Immature natural killer cell (primary cell): ENCODE results near the gene RTP4. TPM values are rescaled to one million over a fixed set of nuclear protein-coding genes. Genes with fewer than 3 reads are reported as not detected.

ENCODE experiments used
- DNase-seq, 3 donors: peaks; one replicate each; pipeline ENCODE4 v3.0.0; 2022; ENCODE audit warnings: mixed read lengths in 1 of 3
- H3K27ac Mint-ChIP-seq, 6 donors: one replicate each; pipeline ENCODE4 v1.8.0; 2020; ENCODE audit warnings: mixed read lengths in 6 of 6, mild to moderate bottlenecking in 5 of 6, inconsistent platforms in 4 of 6, moderate library complexity in 3 of 6
- H3K27me3 Mint-ChIP-seq, 3 donors: one replicate each; pipeline ENCODE4 v1.8.0; 2020 to 2021; ENCODE audit warnings: low read depth in 3 of 3, mild to moderate bottlenecking in 3 of 3, mixed read lengths in 3 of 3, moderate library complexity in 3 of 3, inconsistent platforms in 1 of 3
- H3K36me3 Mint-ChIP-seq, 3 donors: one replicate each; pipeline ENCODE4 v1.8.0; 2020; ENCODE audit warnings: mixed read lengths in 3 of 3, inconsistent platforms in 2 of 3, mild to moderate bottlenecking in 2 of 3
- H3K4me1 Mint-ChIP-seq, 2 donors: one replicate each; pipeline ENCODE4 v1.8.0; 2020; ENCODE audit warnings: inconsistent platforms in 2 of 2, mild to moderate bottlenecking in 2 of 2, mixed read lengths in 2 of 2, moderate library complexity in 1 of 2
- H3K4me3 Mint-ChIP-seq, 5 donors: one replicate each; pipeline ENCODE4 v1.8.0; 2020; ENCODE audit warnings: mild to moderate bottlenecking in 5 of 5, mixed read lengths in 5 of 5, inconsistent platforms in 3 of 5, moderate library complexity in 3 of 5
- H3K9me3 Mint-ChIP-seq, 6 donors: one replicate each; pipeline ENCODE4 v1.8.0; 2020; ENCODE audit warnings: mild to moderate bottlenecking in 6 of 6, mixed read lengths in 6 of 6, inconsistent platforms in 4 of 6, moderate library complexity in 3 of 6
- polyA plus RNA-seq, 3 donors: library from polyadenylated mRNA; unstranded; fragments of 300-500 nt; fragmentation: Illumina TruSeq; gene quantifications; one replicate each; pipeline ENCODE4 v1.2.3, GENCODE V29; 2021

RTP4 gene
- polyA plus RNA-seq, 3 donors from 2014 or later = 3.7 to 17.3 (median 8.8) TPM

DNA sequence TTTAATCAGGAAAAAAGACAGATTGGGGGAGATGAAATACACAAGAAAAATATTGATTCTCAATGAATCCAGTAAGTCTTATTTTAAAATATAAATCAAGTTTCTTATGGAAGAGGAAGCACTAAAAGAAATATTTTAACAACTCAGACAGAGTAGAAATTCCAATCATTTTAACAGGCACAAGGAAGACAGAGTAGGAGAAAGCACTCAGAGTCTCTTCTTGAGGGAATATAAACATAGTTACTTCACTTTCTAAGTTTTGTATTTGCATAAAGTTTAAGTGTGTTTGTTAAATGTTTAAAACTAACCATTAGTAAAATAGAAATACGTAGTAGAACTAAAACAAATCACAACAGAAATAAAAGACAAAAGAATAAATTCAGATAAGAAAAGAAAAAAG is 24.5 kb upstream of the RTP4 start:
- no peaks in the 10 kb centered on the region for H3K36me3 Mint-ChIP-seq
- H3K9me3 Mint-ChIP-seq = no peaks in the 10 kb centered on the region
- no peak for DNase-seq
- no peaks in the 10 kb centered on the region for H3K4me1 Mint-ChIP-seq
- peaks cover 3 to 12% (median 7%) of the 10 kb centered on the region in 3 donors for H3K27me3 Mint-ChIP-seq
- no peak overlapping the region for H3K27ac Mint-ChIP-seq
- no peak overlapping the region for H3K4me3 Mint-ChIP-seq

DNA sequence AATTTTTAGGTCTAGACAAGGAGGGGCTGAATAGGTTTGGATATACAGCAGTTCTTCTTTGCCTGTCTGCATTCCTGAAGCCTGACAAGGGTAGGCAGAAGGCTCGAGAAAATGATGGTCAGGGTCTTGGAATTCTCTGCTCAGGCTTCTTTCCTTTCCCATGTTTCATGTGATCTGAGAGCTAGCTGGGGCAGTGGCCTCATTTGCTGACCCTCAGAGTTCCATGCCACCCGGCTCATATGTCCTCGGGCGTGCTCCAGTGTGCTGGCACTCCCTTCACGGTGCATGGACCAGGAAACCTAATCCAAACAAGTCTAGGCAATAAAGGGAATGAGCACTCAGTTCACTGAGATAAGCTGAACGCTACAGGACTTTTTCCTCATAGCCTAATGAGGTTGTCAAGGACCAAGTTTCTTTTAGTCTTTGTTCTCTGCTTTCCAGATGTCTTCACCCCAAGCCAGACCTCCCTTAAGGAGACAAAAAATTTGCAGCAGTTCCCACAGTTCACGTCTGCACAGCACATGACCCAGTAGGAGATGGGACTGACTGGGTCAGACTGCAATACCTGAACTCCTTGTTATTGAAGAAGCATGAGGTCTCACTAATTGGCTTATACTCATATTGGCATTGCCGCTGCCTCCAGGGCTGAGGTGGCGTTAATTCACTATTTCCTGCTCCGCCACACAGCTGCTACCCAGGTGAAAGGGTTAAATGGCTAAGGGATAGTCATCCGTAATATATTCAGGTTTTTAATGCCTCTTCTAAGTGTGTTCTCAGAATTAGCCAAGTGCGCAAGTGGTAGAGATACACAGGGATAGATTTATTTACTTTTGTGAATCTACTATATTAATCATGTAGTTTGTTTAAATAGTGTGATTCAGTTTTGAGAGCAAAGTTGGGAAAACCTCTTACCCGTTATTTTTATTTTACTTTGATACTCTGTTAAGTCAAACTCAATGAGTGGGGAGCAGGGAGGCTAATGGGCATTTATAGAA is 15.3 kb upstream of the RTP4 start:
- Mint-ChIP-seq H3K27me3 (peaks cover 2 to 4% (median 3%) of the 10 kb centered on the region in 3 donors), H3K36me3 (no peaks in the 10 kb centered on the region), H3K27ac (no peak overlapping the region), H3K4me3 (no peak overlapping the region), H3K9me3 (no peaks in the 10 kb centered on the region), H3K4me1 (no peaks in the 10 kb centered on the region)
- no peak for DNase-seq

DNA sequence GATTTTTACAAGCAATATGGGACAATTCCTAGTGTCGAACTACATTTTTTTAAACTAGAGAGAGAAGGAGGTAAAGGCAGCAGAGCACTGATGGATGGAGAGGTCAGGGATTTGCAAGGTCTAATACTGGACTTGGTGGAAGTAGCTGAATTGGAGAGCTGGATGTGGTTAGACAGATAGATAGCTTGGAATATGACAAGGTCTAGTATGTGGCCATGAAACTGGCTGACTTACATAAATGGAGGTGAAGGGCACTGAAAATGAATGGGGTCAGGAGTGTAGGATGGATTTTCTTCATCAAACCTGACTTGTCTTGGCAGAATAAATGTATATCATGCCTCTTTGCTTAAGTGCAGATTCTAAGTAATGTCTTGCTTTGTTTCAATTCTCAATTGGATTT is 10.1 kb upstream of the RTP4 start:
- no peaks in the 10 kb centered on the region for H3K9me3 Mint-ChIP-seq
- no peak for DNase-seq
- no peak overlapping the region for H3K4me3 Mint-ChIP-seq
- H3K4me1 Mint-ChIP-seq = no peaks in the 10 kb centered on the region
- no peaks in the 10 kb centered on the region for H3K36me3 Mint-ChIP-seq
- peaks cover 0 to 2% (median 1%) of the 10 kb centered on the region in 3 donors for H3K27me3 Mint-ChIP-seq
- H3K27ac Mint-ChIP-seq = no peak overlapping the region

DNA sequence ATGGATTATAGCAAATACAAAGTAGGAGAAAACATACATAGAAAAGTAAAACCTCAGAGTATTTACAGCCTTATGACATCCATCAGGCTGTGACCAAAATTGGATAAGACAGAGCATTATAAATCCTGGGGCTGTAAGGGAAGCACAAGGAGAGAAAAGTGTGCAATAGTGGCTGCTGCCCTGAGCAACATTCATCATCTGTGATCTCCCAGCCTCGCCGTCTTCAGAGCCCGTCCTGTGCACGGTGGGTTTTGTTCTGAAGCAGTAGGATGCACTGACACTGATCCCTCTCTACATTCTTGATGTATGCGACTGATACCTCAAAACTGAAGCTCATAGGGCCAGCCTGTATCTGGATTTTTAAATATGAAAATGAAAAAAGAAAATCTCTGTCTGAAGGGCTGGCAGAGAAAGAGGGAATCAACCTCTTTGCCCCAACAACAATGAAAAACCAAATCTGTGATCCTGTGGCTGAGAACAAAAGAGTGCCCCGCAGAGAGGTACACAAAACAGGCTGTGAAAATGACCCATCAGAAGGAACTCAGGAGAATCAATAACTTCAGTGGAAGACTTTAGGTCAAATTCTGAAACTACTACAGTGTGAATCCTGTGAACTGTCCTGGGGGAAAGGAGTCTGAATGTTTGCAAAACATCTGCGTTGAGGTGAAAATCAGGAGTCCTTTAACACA is 8.2 kb upstream of the RTP4 start:
- Mint-ChIP-seq H3K4me1 (no peaks in the 10 kb centered on the region), H3K36me3 (no peaks in the 10 kb centered on the region), H3K4me3 (no peak overlapping the region)

DNA sequence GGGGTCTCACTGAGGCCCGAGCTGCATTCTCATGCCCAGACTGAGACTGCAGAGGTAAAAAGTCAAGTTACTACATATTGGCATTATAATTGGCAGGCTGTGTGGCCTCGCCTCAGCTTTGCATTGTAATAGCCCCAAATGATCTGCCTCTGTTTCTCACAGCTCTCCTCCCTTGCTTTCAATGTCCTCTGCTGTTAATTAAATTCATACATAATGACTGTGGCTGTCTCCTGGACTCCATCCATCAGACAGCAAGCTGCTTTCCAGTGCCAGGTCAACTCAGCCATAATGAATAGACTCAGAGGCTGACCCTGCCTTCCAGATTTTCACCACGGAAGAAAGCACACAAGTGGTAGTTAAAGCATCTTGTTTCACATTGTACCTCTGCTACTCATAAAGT is 7.6 kb upstream of the RTP4 start:
- peaks cover 0 to 2% (median 0%) of the 10 kb centered on the region in 3 donors for H3K27me3 Mint-ChIP-seq
- H3K4me1 Mint-ChIP-seq = no peaks in the 10 kb centered on the region
- H3K9me3 Mint-ChIP-seq = no peaks in the 10 kb centered on the region
- DNase-seq = no peak
- H3K36me3 Mint-ChIP-seq = no peaks in the 10 kb centered on the region
- H3K27ac Mint-ChIP-seq = no peak overlapping the region
- no peak overlapping the region for H3K4me3 Mint-ChIP-seq

More for the DNA sequence above, 8.2 kb upstream of the RTP4 start:
- H3K27ac Mint-ChIP-seq = no peak overlapping the region
- peaks cover 0 to 2% (median 0%) of the 10 kb centered on the region in 3 donors for H3K27me3 Mint-ChIP-seq
- DNase-seq = no peak
- no peaks in the 10 kb centered on the region for H3K9me3 Mint-ChIP-seq

DNA sequence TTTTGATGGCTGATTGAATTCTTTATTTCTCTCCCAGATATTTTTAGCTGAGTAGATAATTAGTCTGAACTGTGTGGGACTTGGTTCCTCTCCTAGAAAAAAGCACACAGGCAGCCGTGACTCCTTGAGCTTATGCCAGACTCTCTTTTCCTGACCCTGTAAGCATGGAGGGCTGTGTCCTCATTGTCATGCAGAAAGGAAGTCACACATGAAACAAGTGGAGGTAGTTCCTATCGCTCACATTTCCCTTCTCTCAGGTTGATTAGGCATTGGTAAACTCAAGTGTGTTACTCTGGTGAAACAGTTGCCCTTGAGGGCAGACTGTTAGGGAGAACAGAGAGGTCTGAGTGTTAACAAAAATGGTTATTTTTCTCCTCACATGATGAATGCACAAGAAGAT is 6.3 kb upstream of the RTP4 start:
- H3K36me3 Mint-ChIP-seq = no peaks in the 10 kb centered on the region
- DNase-seq = no peak
- H3K9me3 Mint-ChIP-seq = no peaks in the 10 kb centered on the region
- peaks cover 0 to 2% (median 0%) of the 10 kb centered on the region in 3 donors for H3K27me3 Mint-ChIP-seq
- H3K27ac Mint-ChIP-seq = no peak overlapping the region
- H3K4me3 Mint-ChIP-seq = no peak overlapping the region
- no peaks in the 10 kb centered on the region for H3K4me1 Mint-ChIP-seq

DNA sequence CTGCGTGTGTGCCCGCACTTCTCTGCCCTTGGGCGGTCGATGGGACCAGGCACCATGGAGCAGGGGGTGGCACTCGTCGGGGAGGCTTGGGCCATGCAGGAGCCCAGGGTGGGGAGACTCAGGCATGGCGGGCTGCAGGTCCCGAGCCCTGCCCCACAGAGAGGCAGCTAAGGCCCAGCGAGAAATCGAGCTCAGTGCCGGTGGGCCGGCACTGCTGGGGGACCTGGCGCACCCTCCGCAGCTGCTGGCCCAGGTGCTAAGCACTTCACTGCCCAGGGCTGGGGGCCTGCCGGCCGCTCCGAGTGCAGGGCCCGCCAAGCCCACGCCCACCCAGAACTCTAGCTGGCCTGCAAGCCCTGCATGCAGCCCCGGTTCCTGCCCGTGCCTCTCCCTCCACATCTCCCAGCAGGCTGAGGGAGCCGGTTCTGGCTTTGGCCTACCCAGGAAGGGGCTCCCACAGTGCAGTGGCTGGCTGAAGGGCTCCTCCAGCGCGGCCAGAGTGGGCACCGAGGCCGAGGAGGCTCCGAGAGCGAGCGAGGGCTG is 553 bp upstream of the RTP4 start:
- peaks cover 0 to 7% (median 0%) of the 10 kb centered on the region in 6 donors for H3K9me3 Mint-ChIP-seq
- no peak for DNase-seq
- peak overlapping the region; percentile 95 to 100 (median 97) for H3K27ac Mint-ChIP-seq
- peaks cover 32 to 47% of the 10 kb centered on the region in 2 donors for H3K4me1 Mint-ChIP-seq
- H3K4me3 Mint-ChIP-seq = peak overlapping the region; percentile 95 to 100 (median 98)
- H3K27me3 Mint-ChIP-seq = no peaks in the 10 kb centered on the region
- H3K36me3 Mint-ChIP-seq = peaks cover 23 to 26% (median 23%) of the 10 kb centered on the region in 3 donors

DNA sequence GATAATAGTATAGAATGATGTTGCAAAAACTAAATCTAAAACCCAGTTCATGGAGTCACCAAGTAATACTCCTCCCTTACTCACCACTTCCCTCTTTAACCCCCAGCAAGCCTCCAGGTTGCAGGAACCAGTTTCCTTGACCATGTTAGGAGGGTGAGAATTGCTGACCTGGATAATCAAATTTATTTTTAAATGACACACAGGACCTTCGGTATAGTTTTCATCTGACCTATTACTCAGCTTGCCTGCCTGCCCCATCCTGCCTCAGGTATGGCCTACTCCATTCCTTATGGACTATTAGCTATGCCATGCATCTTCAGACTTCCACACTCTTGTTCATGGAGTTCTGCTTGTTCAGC is 883 bp downstream of the RTP4 start:
- DNase-seq = peak in 1 of 3 donors; percentile 1
- peaks cover 0 to 8% (median 0%) of the 10 kb centered on the region in 6 donors for H3K9me3 Mint-ChIP-seq
- H3K4me3 Mint-ChIP-seq = peak overlapping the region; percentile 95 to 100 (median 98)
- no peaks in the 10 kb centered on the region for H3K27me3 Mint-ChIP-seq
- peaks cover 32 to 53% of the 10 kb centered on the region in 2 donors for H3K4me1 Mint-ChIP-seq
- peak overlapping the region; percentile 95 to 100 (median 97) for H3K27ac Mint-ChIP-seq
- H3K36me3 Mint-ChIP-seq = peaks cover 33 to 36% (median 33%) of the 10 kb centered on the region in 3 donors

DNA sequence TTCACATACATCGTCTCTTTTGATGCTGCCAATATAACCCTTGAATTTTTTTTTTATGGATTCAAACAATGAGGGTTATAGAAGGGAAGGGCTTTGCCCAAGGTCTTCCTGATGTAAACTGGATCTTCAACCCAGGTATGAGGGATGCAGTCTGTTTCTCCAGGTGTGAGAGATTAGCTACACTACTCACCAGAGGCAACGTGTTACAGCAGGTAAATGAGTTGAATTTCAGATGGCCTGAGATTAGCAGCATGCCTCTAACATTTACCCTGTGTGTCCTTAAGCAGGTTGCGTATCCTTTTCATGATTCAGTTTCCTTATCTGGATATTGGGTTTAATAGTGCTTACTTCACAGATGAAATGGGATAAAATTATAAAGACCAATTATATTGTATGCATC is 1.9 kb downstream of the RTP4 start:
- no peak for DNase-seq
- Mint-ChIP-seq H3K36me3 (peaks cover 42 to 45% (median 42%) of the 10 kb centered on the region in 3 donors), H3K27ac (peak overlapping the region in 3 of 6 donors; percentile 46 to 96 (median 77)), H3K27me3 (no peaks in the 10 kb centered on the region), H3K4me1 (peaks cover 39 to 61% of the 10 kb centered on the region in 2 donors), H3K9me3 (peaks cover 0 to 16% (median 0%) of the 10 kb centered on the region in 6 donors), H3K4me3 (peak overlapping the region; percentile 69 to 98 (median 83))

DNA sequence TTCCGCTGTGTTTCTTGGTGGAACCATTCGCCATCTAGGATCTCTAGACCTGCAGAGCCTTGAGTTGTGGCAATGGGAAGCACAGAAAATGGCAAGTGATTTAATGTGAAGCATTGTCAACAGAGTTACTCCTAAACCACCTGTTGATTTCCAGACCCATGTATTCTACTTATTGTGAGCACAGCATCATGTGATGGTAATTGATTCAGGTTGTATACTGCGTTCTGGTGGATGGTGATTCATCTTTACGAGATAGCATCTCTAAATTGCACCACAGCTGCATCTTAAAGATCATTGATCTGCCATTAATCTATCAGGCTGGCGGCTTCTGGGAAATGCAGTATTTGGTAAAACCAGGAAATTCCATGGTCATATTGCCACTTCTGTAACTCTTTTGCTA is 7.4 kb downstream of the RTP4 start:
- no peak overlapping the region for H3K27ac Mint-ChIP-seq
- H3K36me3 Mint-ChIP-seq = peaks cover 55 to 73% (median 71%) of the 10 kb centered on the region in 3 donors
- no peak for DNase-seq
- peaks cover 0 to 17% (median 0%) of the 10 kb centered on the region in 6 donors for H3K9me3 Mint-ChIP-seq
- no peaks in the 10 kb centered on the region for H3K27me3 Mint-ChIP-seq
- H3K4me1 Mint-ChIP-seq = peaks cover 26 to 64% of the 10 kb centered on the region in 2 donors
- H3K4me3 Mint-ChIP-seq = no peak overlapping the region

DNA sequence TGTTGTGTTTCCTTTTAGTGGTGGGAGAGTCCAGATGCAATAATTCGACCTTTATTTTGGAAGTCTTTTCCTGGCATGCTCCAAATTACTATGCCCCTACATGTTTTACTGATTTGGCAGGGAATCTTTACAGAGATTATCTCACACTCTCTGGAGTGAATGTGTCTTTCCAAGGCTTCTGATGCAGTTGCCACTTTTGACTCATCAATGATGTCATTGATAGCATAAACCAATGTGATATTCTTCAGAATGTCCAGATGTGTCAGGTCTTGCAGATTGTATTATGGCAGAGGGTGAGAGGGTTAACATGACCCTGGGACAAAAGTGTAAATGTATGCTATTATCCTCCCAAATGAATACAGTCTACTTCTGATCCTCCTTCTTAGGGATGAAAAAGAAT is 9.7 kb downstream of the RTP4 start:
- Mint-ChIP-seq H3K36me3 (peaks cover 35 to 53% (median 50%) of the 10 kb centered on the region in 3 donors), H3K9me3 (peaks cover 0 to 12% (median 0%) of the 10 kb centered on the region in 6 donors), H3K4me1 (peaks cover 15 to 41% of the 10 kb centered on the region in 2 donors), H3K27me3 (no peaks in the 10 kb centered on the region), H3K4me3 (no peak overlapping the region), H3K27ac (no peak overlapping the region)
- no peak for DNase-seq

DNA sequence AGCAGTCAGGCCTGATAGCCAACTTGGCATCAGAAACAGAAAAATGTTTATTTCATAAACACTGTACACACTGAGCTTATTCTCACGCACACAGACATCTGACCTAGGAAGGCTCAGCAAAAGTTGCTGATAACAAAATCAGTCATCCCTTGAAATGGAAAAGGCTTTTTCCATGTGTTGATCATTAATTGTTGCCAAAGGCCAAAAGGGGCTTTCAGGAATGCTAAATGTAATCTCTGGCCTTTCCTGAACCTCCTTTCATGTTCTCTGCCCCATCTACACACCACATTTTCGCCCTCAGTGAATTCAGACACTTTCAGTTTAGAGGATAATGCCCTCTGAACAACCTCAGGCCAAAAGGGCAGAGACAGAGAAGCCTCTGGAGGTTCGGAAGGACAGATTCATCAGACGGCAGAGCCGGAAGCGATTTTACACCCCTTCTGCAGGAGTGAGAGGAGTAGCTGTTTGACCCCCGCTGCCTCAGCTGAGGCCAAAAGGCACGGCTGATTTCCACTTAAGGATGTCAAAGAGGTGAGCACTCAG is 14.5 kb downstream of the RTP4 start:
- Mint-ChIP-seq H3K27ac (no peak overlapping the region), H3K4me1 (peaks cover 0 to 5% of the 10 kb centered on the region in 2 donors), H3K9me3 (peaks cover 3 to 15% (median 9%) of the 10 kb centered on the region in 6 donors), H3K4me3 (no peak overlapping the region), H3K36me3 (peaks cover 0 to 29% (median 20%) of the 10 kb centered on the region in 3 donors), H3K27me3 (peaks cover 0 to 6% (median 2%) of the 10 kb centered on the region in 3 donors)
- no peak for DNase-seq

DNA sequence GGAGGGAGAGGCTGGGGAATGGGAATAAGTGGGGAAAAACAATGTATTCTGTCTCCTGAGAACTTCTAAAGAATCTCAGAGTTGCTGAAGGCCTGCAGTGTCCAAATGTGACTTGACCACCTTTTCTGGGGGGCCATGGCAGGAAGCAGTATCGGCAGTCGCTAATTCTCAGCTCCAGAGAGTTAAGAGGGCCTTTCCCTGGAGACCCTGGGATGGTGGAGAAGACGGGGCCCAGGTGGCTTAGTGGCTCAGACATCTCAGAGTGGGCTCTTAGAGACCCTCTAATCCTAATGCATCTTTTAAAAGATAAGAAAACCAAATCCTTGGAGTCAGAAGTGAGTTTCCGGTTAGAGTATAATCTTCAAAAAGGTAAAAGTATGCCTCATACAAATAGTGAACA is 15.1 kb downstream of the RTP4 start:
- Mint-ChIP-seq H3K36me3 (peaks cover 0 to 23% (median 16%) of the 10 kb centered on the region in 3 donors), H3K27me3 (peaks cover 0 to 9% (median 2%) of the 10 kb centered on the region in 3 donors), H3K4me1 (no peaks in the 10 kb centered on the region), H3K4me3 (no peak overlapping the region), H3K27ac (no peak overlapping the region), H3K9me3 (peaks cover 5 to 20% (median 11%) of the 10 kb centered on the region in 6 donors)
- DNase-seq = no peak
